HG02973 (cell line): ENCODE measurements around the gene CYP46A1.
"Not testable (repeated sequence)": the region's sequence is repeated elsewhere in the genome, so short reads cannot be mapped to it uniquely, and the experiment has no call there.

Source experiments
- ATAC-seq: cut with Tn5 transposase; IDR thresholded peaks from one replicate; pipeline ENCODE4 v1.9.1; 2021; ENCODE audit warnings: moderate library complexity; ENCODE audit not compliant: unreplicated experiment

Gene CYP46A1

DNA sequence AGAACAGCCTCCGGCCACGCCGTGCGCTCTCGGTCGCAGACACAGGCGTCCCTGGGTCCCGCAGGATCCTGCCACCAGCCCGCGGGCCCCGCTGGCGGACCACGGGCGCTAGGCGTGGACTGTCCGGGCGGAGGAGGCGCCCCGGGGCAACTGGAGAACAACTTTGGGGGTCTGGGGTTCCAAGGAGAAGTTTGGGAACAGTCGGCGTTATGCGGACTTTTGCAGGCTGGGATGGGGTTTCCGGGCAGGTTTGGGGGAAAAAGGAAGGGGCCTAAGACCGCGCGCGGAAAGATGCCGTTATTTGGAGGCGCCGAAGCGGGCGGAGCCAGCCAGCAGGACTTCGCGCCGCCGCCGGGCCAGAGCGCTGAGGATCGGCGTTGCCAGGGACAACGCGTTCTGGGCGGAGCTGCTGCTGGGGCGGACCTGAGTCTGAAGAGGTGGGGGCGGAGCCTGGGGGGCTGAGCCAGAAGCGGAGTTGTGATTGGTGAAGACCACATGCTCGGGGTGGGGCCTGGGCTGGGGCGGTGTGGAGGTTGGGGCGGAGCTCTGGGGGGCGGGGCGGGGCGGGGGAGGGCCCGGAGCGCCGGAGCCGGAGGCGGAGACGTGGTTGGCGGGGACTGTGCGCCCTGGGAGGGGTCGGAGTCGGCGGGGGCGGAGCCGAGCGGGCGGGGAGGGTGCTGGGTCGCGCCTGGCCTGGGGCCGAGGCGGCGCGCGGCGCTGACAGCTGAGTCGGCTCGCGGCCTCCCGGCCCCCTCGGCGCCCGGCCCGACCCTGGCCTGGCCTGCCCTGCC, at the start of gene CYP46A1:
Gene CYP46A1, plus strand, starts transcription at position 680 of the 791 bp plus-strand sequence. CDS start 120 bp downstream, outside the sequence.
- ATAC-seq, result peak; percentile 90

DNA sequence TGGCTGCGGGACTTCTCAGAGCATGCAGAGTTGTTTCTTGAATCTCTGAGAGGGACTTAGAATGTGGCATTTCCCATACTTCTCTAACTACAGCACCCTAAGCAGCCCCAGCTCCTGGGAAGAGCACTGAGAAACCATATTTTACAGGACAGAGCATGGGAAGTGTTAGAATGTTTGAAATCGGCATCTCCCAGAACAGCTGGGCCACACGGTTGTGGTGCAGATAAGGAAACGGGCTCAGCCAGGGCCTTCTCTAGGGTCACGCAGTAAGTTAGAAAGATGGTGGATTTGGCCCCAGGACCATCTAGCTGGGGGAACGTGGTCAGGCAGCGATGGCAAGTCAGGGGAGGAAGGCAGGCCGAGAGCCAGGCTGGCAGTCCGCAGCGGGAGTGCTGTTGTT, 49.7 kb upstream of the CYP46A1 start:
- ATAC-seq, result no peak

DNA sequence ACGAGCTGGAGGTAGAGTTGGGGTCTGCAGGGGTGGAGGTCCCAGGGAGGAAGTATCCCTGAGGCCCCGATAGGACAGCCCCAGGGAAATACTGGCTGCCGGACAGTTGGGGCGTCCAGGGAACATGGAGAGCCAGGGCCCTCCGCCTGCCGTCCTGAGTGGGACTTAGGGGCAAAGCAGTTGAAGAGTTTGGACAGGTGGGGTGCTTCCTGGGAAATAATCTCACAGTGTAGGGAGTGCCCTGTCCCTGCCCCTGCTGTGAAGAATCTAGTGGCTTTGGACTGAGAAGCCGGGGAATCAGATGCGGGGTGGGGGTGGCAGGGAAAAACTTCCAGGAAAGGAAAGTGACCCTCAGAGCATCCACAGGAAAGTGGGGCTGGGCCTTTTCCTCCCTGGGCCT, 49.0 kb upstream of the CYP46A1 start:
- ATAC-seq, result no peak

GRCh38 chr14:99636487-99636886, 47.6 kb upstream of the CYP46A1 start:
- no peak for ATAC-seq

DNA sequence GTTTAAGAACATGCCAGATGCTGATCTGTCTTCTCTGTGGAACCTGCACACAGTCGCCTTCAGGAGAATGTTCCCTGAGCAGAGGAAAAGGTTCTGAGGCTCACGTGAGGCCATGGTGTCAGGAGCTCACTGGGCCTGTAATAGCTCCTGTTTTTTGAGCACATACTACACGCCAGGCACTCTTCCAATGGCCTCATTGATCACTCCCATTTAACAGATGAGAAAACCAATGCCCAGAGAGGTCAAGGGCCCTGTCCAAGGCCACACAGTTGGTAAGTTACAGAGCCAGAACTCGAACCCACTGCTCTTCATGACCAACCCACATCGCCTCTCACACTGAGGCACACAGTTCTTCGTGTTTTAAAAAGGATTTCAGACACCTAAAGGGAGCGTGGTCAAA, 46.5 kb upstream of the CYP46A1 start:
- no peak for ATAC-seq

GRCh38 chr14:99642771-99643170, 41.3 kb upstream of the CYP46A1 start:
- not testable (repeated sequence) for ATAC-seq

- no peak for ATAC-seq
Observed at GRCh38 chr14:99643343-99643742, 40.8 kb upstream of the CYP46A1 start.

GRCh38 chr14:99644035-99644587, 40.0 kb upstream of the CYP46A1 start:
- no peak for ATAC-seq

DNA sequence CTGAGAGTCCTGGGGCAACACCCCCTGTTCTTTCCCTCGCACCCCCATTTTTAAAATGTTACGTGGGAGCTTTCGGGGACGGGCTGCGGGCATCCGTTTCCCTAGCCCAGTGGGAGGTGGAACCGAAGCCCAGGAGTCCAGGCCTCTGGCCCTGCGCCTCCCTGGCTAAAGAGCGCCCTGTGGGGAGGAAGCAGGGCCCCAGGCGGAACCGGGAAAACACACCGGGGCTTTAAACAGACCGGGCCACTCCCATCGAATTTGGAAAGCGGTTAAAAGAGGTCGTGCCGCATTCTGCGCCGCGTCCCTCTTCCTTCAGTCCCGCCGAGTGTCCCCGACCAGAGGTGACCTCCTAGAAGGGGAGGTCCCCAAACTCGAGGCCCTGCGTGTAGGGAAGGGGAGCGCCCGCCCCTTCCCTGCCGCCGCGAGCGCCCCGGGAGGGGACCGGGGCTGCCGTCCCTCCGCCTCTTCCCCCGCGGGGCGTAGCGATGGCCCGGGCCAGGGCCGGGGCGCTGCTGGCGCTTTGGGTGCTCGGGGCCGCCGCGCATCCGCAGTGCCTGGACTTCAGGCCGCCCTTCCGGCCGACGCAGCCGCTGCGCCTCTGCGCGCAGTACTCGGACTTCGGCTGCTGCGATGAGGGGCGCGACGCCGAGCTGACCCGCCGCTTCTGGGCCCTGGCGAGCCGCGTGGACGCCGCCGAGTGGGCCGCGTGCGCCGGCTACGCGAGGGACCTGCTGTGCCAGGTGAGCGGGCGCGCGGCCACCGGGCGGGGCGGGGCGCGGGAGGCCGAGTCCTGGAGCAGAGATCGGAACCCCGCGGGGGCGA, 39.2 kb upstream of the CYP46A1 start, which contains the start of gene HHIPL1:
Gene HHIPL1, plus strand, starts transcription at position 407 of the 822 bp plus-strand sequence. Its CDS starts 79 bp downstream, at position 486.
- no peak for ATAC-seq

- no peak for ATAC-seq
Observed at GRCh38 chr14:99645545-99646505, 38.3 kb upstream of the CYP46A1 start.

DNA sequence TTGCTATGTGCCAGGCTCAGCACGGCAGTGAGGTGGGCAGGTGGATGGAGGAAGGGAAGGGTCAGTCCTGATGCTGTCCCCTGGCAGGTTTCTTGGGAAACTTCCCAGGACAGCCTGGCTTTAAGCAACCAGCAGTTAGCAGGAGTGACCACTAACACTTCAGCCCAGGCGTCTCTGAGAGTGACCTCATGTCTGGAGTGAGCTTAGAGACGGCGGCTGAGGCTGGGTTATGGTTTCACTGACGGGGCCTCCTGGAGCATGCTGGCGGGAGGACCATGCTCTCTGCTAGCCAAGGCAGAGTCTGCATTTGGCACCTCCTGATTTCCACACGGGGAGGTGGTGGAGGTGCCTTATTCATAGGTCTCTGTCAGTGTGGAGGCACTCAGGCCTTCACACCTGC, 36.7 kb upstream of the CYP46A1 start:
- ATAC-seq, result no peak

- no peak for ATAC-seq
Observed at GRCh38 chr14:99648027-99648784, 35.9 kb upstream of the CYP46A1 start.

DNA sequence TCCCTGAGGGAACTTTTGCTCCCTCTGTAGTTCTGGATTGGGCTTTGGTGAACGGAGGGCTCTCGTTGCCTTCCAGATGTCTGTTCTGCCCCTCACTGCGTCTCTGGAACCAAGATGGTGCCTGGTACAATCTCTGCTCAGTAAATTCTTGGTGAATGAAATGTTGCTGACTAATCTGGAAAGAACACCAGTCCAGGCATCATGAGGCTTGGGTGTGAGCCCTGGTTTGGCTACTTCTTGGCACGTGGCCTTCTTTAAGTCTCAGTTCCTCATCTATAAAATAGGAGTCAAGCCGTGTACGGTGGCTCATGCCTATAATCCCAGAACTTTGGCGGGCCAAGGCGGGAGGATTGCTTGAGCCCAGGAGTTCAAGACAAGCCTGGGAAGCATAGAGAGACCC, 34.9 kb upstream of the CYP46A1 start:
- ATAC-seq, result no peak

- ATAC-seq, result no peak
Observed at GRCh38 chr14:99649643-99650042, 34.5 kb upstream of the CYP46A1 start.

- ATAC-seq, result no peak
Observed at GRCh38 chr14:99650189-99650588, 33.9 kb upstream of the CYP46A1 start.

DNA sequence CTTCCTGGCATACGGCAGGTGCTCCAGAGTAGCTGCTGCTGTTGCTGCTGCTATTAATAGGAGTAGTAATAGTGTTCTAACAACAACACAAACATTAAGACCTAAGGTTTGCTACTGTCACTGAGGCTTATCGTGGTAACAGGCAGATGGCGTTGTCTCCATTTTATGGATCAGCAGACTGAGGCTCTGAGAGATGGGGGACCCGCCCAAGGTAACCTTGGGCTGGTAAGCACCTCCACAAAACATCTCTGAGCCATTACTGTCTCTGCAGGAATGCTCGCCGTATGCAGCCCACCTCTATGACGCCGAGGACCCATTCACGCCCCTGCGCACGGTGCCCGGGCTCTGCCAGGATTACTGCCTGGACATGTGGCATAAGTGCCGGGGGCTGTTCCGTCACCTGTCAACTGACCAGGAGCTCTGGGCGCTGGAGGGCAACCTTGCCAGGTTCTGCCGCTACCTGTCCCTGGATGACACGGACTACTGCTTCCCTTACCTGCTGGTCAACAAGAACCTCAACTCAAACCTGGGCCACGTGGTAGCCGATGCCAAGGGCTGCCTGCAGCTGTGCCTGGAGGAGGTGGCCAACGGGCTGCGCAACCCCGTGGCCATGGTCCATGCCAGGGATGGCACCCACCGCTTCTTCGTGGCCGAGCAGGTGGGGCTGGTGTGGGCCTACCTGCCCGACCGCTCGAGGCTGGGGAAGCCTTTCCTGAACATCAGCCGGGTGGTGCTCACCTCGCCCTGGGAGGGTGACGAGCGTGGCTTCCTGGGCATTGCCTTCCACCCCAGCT, 31.9 kb upstream of the CYP46A1 start:
- ATAC-seq, result no peak

- ATAC-seq, result no peak
Observed at GRCh38 chr14:99654235-99654985, 29.7 kb upstream of the CYP46A1 start.

- no peak for ATAC-seq
Observed at GRCh38 chr14:99655521-99655920, 28.6 kb upstream of the CYP46A1 start.
